ENCODE measurements around the gene GOLGA6D.

DNA sequence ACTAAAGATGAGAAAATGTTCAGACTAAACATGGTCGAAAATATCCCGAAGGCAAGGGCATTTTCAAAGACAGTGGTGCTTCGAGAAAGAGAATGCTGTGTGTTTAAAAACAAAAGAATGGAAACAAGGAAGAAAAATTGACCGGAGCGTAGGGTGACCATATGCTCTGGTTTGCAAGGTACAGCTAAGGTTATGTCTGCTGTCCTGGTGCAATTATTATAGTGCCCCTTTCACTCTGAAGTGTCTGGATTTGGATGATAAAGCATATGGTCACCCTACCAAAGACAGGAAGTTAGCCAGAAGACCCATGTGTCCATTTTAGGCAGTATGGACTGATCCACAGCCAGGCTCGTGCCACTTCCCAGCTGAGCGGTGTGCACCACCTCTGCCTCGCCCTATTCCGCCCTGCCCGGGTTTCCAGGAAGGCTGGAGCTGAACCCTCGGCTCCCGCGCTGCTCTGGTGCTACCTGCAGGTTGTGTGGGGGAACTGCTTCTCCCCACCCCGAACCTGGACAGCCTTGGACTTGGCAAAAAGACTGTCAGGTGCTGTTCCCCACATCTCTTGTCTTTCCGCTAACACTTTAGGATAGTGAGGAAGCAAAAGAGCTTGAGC, 25.2 kb downstream of the GOLGA6D start:
- TF ChIP-seq ZNF274 (IDR thresholded peaks at IDR 0.05; ENCODE audit: low read depth, low read length) (no peak), YY1 (IDR thresholded peaks at IDR 0.05; ENCODE audit: insufficient read depth, insufficient read length) (no peak)

Measured in NT2/D1 (cell line).